ENCODE data around the gene ENO2.

ENO2 gene

GRCh38 chr12:6959058-6959804 is 44.9 kb downstream of the ENO2 start:
- DNase-seq: peak in 4 of 51 donors; percentile 14 to 24 (median 19)

GRCh38 chr12:6959805-6960592 is 45.6 kb downstream of the ENO2 start:
- DNase-seq: no peak

GRCh38 chr12:6960593-6961277 is 46.4 kb downstream of the ENO2 start:
- no peak for DNase-seq

- DNase-seq: no peak
Observed at GRCh38 chr12:6961278-6961694, 46.9 kb downstream of the ENO2 start.

DNA sequence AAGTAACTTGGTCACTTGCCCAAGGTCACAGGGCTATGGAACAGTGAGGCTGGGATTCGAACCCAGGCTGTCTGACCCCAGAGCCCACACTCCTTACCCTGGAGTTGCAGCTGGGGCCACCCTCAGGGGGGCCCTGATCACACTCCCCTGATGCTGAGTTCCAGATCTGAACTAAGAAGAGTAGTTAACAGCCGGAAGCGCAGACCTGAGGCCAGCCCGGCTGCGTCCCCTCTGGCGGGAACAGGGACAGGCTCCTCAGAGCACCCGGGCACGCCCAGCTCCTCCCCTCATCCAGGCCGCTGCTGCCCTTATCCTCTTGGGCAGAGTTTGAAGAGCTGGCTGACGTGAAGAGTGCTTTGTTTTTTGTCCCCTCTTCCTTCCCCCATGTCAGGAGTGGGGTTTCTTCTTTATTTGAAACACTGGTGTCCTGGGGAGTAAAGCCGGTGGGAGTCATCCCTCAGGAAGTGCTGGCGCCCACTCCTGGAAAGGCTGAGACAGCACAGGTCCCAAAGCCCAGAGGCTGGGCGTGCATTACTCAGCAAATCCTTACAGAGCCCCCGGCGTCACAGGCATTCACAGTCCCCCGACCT is 47.4 kb downstream of the ENO2 start:
- DNase-seq: peak in 11 of 51 donors; percentile 10 to 42 (median 25)

GRCh38 chr12:6962285-6963015 is 48.1 kb downstream of the ENO2 start:
- DNase-seq: no peak

- DNase-seq: no peak
Observed at GRCh38 chr12:6963016-6963731, 48.8 kb downstream of the ENO2 start.

GRCh38 chr12:6963791-6964413 is 49.5 kb downstream of the ENO2 start:
- DNase-seq: no peak

- no peak for DNase-seq
Observed at GRCh38 chr12:6964605-6965025, 50.2 kb downstream of the ENO2 start.

DNA sequence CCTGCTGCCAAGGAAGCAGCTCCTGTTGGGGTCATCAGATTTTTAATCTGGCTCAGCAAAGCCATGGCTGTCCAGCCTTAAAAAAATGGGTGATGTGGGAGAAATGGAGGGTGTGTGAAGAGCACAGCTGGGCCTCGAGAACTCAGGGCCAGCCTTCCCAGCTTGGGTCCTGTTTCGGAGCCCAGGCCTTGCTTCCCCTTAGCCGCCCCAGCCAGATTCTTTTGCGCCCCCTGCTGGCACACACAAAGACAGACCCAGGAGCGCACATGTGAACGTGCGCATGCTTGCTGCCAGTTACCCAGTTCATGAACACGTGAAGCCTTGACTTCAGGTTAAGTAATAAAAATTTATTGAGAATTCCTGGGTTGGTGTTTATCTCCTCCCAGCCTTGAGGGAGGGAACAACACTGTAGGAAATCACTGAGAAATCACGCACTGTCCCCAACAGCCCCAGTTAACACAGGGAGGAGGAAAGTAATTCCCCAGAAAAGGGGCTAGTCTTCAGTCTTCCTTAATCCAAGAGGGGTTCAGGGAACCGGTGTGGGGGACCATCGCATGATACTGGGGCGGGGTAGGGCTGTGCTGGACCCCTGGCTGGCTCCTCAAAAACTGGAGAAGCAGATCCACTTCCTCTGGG is 50.8 kb downstream of the ENO2 start:
- DNase-seq: peak in 47 of 51 donors; percentile 15 to 85 (median 64)

DNA sequence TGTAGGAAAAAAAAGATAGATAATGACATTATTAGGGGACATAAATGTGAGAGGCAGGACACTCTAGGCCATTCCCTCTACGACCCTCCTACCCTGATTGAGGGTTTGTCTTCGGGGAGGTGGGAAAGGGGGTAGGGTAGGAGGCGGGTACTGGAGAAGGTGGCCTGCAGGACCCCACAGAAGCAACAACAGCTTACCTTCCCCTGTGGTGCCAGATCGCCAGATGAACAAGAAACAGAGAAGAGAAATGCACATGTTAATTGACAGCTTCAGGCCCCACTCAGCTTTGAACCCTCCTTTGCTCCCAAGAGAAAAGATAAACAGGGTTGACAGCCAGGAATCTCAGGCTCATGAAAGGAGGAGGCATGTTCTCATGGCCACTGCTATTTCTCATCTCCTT is 51.3 kb downstream of the ENO2 start:
- no peak for DNase-seq

- DNase-seq: no peak
Observed at GRCh38 chr12:6966351-6966750, 52.0 kb downstream of the ENO2 start.

GRCh38 chr12:6967651-6968100 is 53.3 kb downstream of the ENO2 start:
- no peak for DNase-seq

GRCh38 chr12:6968426-6968825 is 54.0 kb downstream of the ENO2 start:
- DNase-seq: no peak

- DNase-seq: no peak
Observed at GRCh38 chr12:6970096-6970527, 55.7 kb downstream of the ENO2 start.

All from hypothalamus (tissue), 51 donors.